Epithelial cell of proximal tubule (primary cell): Measurements from ENCODE around the gene TJP3. TPM values are rescaled to one million over a fixed set of nuclear protein-coding genes. Genes with fewer than 3 reads are reported as not detected.

ENCODE experiments used
- DNase-seq: peaks from one replicate; pipeline ENCODE4 v3.0.0-alpha.2; 2011; ENCODE audit warnings: low read depth
- H3K4me3 ChIP-seq: 2 replicates; pipeline ENCODE4 v1.5.1; 2011; ENCODE audit warnings: low read depth, mild to moderate bottlenecking, low read length
- total RNA-seq: library from RNA; depleted of rRNA; stranded (reverse); fragments of >200 nt; gene quantifications from 2 replicates; pipeline ENCODE4 v1.2.3, GENCODE V29; 2015
- TF ChIP-seq, protein P1 (sequence below): conservative IDR thresholded peaks from 2 replicates; pipeline ENCODE4 v1.5.1; 2012; ENCODE audit warnings: low read depth, mild to moderate bottlenecking, low read length

TJP3 gene
- total RNA-seq, 1 donor from 2014 or later, result 3.8 TPM

GRCh38 chr19:3790209-3790734, 82.1 kb downstream of the TJP3 start:
- TF ChIP-seq, protein P1, sequence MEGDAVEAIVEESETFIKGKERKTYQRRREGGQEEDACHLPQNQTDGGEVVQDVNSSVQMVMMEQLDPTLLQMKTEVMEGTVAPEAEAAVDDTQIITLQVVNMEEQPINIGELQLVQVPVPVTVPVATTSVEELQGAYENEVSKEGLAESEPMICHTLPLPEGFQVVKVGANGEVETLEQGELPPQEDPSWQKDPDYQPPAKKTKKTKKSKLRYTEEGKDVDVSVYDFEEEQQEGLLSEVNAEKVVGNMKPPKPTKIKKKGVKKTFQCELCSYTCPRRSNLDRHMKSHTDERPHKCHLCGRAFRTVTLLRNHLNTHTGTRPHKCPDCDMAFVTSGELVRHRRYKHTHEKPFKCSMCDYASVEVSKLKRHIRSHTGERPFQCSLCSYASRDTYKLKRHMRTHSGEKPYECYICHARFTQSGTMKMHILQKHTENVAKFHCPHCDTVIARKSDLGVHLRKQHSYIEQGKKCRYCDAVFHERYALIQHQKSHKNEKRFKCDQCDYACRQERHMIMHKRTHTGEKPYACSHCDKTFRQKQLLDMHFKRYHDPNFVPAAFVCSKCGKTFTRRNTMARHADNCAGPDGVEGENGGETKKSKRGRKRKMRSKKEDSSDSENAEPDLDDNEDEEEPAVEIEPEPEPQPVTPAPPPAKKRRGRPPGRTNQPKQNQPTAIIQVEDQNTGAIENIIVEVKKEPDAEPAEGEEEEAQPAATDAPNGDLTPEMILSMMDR, result no peak

GRCh38 chr19:3790941-3791340, 82.8 kb downstream of the TJP3 start:
- H3K4me3 ChIP-seq, result no peak overlapping the region
- DNase-seq, result no peak
- TF ChIP-seq, protein P1, result no peak

More at GRCh38 chr19:3790209-3790734, 82.1 kb downstream of the TJP3 start:
- DNase-seq, result no peak
- no peak overlapping the region for H3K4me3 ChIP-seq

DNA sequence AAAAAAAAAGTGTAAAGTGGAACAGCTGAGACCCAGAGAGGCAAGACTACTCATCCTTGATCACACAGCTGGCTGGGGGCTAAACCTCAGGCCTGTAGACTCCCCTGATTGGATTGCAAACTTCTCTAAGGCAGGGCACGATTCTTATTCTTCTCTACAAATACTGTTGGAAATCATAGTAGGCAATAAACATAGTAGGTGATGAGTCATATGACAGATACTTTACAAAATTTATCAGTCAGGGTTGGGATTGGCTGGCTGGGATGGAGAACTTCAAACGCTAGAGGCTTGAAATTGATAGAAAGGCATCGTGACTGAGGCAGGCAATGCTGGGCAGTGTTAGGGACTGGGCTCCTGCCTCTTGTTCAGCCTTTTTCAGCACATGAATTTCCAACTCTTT, 83.9 kb downstream of the TJP3 start:
- no peak overlapping the region for H3K4me3 ChIP-seq
- DNase-seq, result no peak
- TF ChIP-seq, protein P1, result no peak

DNA sequence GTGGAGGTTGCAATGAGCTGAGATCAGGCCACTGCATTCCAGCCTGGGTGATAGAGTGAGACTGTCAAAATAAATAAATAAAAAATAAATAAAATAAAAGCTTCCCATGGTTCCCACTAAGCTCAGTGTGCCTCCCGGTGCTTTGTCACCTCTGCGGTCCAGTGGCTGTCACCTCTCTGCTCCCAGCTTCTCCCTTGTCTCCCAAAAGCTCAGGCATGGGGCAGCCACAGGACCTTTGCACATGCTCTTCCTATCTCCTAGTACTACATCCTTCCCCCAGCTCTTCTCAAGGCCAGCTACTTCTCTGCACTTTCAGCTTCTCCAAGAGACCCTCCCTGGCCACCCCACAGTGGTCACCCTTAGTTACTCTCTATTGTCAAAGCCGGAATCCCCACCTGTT, 85.6 kb downstream of the TJP3 start:
- no peak overlapping the region for H3K4me3 ChIP-seq
- no peak for DNase-seq
- TF ChIP-seq, protein P1, result no peak

DNA sequence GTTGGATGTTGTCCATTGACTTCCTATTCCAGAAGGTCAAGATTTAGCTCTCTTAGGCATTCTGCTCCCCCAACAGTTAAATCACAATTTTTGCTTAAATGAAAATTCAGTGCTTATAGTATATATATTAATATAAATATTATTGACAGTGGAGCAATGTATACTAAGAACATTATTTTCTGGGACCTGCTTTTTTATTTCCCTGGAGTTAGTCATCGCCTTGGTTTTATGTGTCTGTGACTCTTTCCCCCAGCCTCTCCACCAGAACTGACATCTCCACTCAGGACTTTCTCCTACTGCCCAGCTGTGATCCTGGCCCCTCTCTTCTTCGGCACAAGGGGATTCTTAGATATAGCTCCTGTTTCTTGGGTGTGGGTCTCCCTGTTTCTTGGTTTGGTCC, 88.2 kb downstream of the TJP3 start:
- TF ChIP-seq, protein P1, result no peak

DNA sequence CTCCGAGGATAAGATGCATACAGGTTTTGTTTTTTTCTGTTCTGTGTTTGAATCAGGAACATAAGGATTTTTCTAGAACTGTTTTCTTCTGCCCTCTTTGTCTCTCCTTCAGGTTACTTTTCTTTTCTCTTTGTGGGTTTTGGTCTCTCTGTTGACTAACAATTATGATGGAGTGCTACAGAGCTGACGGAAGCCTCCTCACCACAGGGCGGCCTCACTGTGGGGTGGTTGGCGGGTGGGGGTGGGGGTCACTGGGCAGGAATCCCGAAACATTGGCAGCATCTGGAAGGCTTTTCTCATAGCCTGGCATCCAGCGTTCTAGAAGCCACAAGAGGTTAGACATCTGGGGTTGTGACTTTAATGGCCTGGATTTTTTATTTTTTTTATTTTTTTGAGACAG, 90.0 kb downstream of the TJP3 start:
- DNase-seq, result no peak
- TF ChIP-seq, protein P1, result no peak
- no peak overlapping the region for H3K4me3 ChIP-seq

More for the DNA sequence above, 88.2 kb downstream of the TJP3 start:
- H3K4me3 ChIP-seq, result no peak overlapping the region
- DNase-seq, result no peak

Other genes starting within 250 kb of the TJP3 start
- gene SMIM24, start 227.9 kb upstream of the TJP3 start, total RNA-seq, result 1.4 and 2.5 TPM in 2 replicates
- gene SMIM44, start 224.9 kb upstream of the TJP3 start, total RNA-seq, result 1.0 TPM in 1 of 2 replicates, not detected in the other
- 28.1 and 36.7 TPM in 2 replicates for gene DOHH, start 207.7 kb upstream of the TJP3 start, total RNA-seq
- 53.9 and 70.2 TPM in 2 replicates for gene FZR1, start 202.1 kb upstream of the TJP3 start, total RNA-seq
- gene TEKTIP1, start 169.2 kb upstream of the TJP3 start, total RNA-seq, result not detected in 2 replicates
- gene MFSD12, start 150.8 kb upstream of the TJP3 start, total RNA-seq, result 238 and 260 TPM in 2 replicates
- gene HMG20B, start 135.4 kb upstream of the TJP3 start, total RNA-seq, result 125 and 135 TPM in 2 replicates
- not detected in 2 replicates for gene GIPC3, start 122.9 kb upstream of the TJP3 start, total RNA-seq
- gene TBXA2R, start 101.5 kb upstream of the TJP3 start, total RNA-seq, result 0.17 and 0.51 TPM in 2 replicates
- 35.0 and 38.9 TPM in 2 replicates for gene CACTIN, start 81.6 kb upstream of the TJP3 start, total RNA-seq
- 11.7 and 20.4 TPM in 2 replicates for gene PIP5K1C, start 7.9 kb upstream of the TJP3 start, total RNA-seq
- gene APBA3, start 53.3 kb downstream of the TJP3 start, total RNA-seq, result 24.6 and 25.8 TPM in 2 replicates
- gene MRPL54, start 54.3 kb downstream of the TJP3 start, total RNA-seq, result 102 and 105 TPM in 2 replicates
- not detected in 2 replicates for gene RAX2, start 63.8 kb downstream of the TJP3 start, total RNA-seq
- 0.29 TPM in 1 of 2 replicates, not detected in the other for gene MATK, start 78.0 kb downstream of the TJP3 start, total RNA-seq
- gene ZFR2, start 160.7 kb downstream of the TJP3 start, total RNA-seq, result not detected in 2 replicates
- gene ATCAY, start 172.3 kb downstream of the TJP3 start, total RNA-seq, result not detected in 2 replicates
- not detected in 2 replicates for gene NMRK2, start 224.7 kb downstream of the TJP3 start, total RNA-seq